Inflammatory macrophage treated with lipopolysaccharide for 4 hours (primary cell): ENCODE measurements around the gene APOBEC3B.
"Not testable (repeated sequence)": the region's sequence is repeated elsewhere in the genome, so short reads cannot be mapped to it uniquely, and the experiment has no call there.

Experiments used
- DNase-seq: peaks from one replicate; pipeline ENCODE4 v3.0.0-alpha.2; 2020

Gene APOBEC3B

DNA sequence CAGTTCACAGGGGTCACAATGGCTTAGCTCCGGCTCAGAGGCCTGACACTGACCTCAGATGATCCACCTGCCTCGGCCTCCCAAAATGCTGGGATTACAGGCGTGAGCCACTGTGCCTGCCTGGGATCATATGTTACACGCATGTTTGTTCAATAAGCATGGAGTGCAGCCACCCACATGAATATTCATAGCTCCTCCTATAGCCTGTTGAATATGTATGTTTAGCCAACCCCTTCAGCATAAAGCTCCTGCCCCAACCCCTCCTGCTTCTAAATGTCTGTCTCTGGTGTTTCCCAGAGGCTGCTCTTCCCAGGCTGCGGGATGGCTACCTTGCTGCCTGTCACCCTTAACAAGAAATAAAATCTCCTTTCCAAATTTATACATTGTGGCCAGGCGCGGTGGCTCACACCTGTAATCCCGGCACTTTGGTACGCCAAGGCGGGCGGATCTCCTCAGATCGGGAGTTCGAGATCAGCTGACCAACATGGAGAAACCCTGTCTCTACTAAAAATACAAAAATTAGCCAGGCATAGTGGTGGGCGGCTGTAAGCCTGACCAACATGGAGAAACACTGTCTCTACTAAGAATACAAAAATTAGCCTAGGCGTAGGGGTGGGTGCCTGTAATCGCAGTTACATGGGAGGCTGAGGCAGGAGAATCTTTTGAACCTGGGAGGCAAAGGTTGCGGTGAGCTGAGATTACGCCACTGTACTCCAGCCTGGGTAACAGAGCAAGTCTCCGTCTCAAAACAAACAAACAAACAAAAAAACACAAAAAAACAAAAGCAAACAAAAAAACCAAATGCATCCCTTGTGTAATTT is 57.4 kb downstream of the APOBEC3B start:
- no peak for DNase-seq

DNA sequence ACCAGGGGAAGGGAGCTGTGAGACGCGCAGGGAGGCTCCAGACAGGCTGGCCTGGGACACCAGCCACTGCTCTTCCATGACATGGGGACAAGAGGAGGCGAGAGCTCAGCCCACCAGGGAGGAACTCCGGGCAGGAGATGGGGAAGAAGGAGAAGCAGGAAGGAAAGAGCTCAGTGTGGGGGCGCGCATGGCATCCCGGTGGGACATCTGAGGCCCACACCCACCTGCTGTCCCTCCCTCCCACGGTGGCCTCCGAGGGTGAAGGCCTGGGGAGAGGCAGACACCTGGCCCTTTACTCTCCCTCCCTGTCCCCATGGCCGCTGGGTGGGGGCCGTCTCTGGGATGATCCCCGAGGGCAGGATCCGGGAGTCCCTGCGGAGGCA is 58.0 kb downstream of the APOBEC3B start:
- not testable (repeated sequence) for DNase-seq

DNA sequence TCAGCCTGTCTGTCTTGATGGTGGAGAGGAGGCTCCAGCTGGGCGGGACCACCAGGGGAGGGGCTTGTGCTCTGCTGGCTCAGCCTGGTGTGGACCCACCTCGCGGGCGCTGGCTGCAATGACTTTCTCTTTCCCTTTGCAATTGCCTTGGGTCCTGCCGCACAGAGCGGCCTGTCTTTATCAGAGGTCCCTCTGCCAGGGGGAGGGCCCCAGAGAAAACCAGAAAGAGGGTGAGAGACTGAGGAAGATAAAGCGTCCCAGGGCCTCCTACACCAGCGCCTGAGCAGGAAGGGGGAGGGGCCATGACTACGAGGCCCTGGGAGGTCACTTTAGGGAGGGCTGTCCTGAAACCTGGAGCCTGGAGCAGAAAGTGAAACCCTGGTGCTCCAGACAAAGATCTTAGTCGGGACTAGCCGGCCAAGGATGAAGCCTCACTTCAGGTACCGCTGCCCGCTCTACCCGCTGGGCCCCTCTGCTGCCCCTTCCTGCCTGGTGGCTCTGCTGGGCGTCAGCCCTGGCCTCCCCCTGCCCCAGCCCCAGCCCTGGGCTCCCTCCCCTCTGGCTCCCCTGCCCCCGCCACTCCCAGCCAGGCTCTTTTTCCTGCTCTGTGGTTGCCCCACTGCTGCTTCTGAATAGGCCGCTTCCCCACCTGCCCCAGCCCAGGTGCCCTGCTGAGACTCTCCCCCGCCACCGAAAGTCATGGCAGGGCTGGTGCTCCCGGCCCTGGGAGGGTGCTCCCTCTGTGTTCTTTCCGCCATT is 58.6 kb downstream of the APOBEC3B start, which contains the start of gene APOBEC3F:
APOBEC3F (plus strand) TSS at position 327 of the 759 bp plus-strand sequence; CDS start at position 424, 97 bp downstream.
- DNase-seq = peak; percentile 76

DNA sequence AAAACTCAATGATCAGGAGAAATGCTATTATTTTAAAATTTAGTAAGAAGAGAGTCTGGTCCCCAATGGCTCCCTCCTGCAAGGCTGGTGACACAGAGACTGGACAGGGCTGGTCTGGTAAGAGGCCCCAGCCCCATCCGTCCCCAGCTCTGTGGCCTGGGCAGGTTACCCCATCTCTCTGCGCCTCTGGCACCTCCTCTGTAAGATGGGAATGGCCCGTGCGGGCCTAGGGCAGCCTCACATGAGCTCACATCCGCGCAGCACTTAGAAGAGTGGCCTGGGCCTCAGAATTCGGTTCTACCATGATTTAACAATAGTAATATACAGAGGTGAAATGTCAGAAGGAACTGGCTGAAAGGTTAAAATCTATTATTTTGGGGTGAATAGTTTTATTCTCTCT is 59.8 kb downstream of the APOBEC3B start:
- no peak for DNase-seq
